CD1c-positive myeloid dendritic cell (primary cell): ENCODE results near the gene CDCA8.

Experiments used
- DNase-seq: peaks from one replicate; pipeline ENCODE4 v3.0.0-alpha.2; 2016; ENCODE audit errors: extremely low spot score

CDCA8 gene

GRCh38 chr1:37692078-37692833, at the start of gene CDCA8:
TSS of gene CDCA8 (plus strand) at chr1:37692516. CDS start at chr1:37692691, 175 bp downstream.
- peak; percentile 98 for DNase-seq

DNA sequence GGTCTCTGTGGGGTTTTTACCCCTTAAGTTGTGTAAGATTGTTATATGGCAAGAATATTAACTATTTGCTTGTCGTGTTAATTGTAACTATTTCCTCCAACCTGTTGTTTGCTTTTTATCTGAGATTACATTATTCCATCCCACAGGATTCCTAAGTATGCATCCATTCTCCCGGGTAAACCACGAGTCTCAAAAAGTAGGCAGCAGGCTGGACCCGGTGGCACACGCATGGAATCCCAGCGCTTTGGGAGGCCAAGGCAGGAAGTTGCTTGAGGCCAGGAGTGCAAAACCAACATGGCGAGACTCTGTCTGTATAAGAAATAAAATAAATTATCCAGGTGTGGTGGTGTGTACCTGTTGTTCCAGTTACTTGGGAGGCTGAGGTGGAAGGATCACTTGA, 45.0 kb upstream of the CDCA8 start:
- no peak for DNase-seq

DNA sequence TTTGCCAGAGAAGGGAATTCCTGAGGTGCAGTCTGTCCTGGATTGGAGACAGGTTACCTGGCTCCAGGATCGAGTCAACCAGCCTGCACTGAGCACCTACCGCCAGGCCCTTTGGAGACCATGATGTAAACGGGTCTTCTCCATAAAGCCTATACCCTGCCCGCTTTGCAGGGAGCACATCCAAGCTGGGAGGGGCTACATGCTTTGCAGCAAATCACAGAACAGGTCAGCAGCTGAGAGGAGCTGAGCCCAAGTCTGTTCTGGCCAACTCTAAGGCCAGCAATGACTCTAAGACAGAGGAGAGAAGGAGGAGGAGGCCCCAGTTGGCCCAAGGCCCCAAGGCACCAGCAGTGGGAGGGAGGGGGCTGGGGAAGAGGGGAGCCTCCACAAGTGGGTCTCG, 42.1 kb upstream of the CDCA8 start:
- DNase-seq: no peak

DNA sequence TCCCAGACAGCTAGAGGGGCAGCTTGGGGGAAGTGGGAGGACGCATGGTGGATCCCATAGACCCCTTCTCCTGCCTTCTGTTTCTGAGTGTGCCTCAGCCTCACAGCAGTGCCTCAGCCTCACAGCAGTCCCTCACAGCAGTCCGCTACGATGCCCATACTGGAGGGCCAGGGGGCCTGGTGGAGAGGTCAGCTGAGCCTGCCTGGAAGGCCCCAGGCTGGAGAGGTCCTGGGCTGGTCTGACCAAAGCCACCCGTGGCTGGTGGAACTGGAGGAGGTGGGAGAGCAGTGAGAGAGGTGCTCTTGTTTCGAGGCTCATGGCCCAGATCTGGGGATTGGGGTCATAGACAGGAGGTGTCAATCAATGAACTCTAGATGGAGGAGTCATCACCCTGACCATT, 41.6 kb upstream of the CDCA8 start:
- no peak for DNase-seq

DNA sequence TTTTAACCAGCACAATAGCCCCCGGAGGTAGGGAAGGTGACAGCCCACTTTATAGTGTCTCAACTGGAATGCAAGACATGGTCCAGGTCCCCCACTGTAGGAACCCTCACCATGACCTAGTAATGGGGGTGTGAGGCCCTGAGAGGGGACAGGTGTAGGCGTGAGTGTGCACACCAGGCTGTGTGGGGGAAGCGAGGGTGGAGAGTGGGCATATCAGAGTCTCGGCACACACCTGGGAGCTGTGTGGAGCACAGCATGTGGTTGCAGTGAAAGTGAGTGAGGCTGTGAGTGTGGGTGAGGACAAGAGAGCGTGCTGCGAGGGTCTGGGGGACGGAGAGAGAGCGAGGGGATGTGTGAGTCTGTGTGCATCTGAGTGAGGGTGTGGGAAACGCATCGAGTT, 40.5 kb upstream of the CDCA8 start:
- no peak for DNase-seq

GRCh38 chr1:37652976-37653375, 39.3 kb upstream of the CDCA8 start:
- no peak for DNase-seq

GRCh38 chr1:37653906-37654305, 38.4 kb upstream of the CDCA8 start:
- no peak for DNase-seq

DNA sequence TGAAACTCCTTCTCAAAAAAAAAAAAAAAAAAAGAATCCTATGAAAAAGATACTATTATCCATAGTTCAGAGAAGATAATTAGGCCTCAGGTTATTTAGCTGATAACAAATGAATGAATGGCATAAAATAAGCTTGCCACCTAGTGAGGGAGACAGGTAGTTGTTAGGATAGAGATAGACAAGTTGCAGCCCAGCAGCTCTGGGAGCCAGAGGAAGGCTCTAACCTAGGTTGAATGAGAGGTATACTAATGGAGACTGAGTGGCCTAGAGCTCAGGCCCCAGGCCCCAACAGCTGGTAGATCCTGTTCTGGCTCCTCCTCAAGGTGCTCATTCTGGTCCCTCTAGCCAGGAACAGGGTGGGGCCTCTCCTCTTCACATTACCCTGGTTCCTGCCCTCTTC, 37.0 kb upstream of the CDCA8 start:
- DNase-seq: no peak

- no peak for DNase-seq
Measured at GRCh38 chr1:37656026-37656425, 36.3 kb upstream of the CDCA8 start.

GRCh38 chr1:37656881-37657280, 35.4 kb upstream of the CDCA8 start:
- DNase-seq: no peak

- no peak for DNase-seq
Measured at GRCh38 chr1:37657620-37658412, 34.5 kb upstream of the CDCA8 start.

GRCh38 chr1:37658486-37658885, 33.8 kb upstream of the CDCA8 start:
- no peak for DNase-seq

GRCh38 chr1:37660664-37661063, 31.7 kb upstream of the CDCA8 start:
- DNase-seq: no peak

DNA sequence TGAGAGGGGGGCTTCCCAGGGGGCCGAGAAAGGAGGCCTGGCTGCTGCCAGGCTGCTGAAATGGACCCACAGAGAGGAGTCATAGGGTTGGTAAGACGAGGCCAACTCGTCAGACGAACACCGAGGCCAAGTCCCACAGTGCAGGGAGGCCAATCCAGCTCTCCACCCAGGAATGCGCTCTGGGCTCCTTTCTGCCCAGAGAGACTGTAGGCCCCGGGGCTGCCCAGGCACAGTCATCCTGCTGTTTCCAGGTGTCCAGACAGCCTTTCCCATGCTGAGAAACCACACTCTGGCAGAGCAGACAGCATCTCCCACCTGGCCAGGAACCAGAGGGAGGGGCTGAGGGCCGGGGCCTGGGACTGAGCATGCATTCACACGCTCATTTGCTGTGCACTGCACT, 30.9 kb upstream of the CDCA8 start:
- DNase-seq: no peak

DNA sequence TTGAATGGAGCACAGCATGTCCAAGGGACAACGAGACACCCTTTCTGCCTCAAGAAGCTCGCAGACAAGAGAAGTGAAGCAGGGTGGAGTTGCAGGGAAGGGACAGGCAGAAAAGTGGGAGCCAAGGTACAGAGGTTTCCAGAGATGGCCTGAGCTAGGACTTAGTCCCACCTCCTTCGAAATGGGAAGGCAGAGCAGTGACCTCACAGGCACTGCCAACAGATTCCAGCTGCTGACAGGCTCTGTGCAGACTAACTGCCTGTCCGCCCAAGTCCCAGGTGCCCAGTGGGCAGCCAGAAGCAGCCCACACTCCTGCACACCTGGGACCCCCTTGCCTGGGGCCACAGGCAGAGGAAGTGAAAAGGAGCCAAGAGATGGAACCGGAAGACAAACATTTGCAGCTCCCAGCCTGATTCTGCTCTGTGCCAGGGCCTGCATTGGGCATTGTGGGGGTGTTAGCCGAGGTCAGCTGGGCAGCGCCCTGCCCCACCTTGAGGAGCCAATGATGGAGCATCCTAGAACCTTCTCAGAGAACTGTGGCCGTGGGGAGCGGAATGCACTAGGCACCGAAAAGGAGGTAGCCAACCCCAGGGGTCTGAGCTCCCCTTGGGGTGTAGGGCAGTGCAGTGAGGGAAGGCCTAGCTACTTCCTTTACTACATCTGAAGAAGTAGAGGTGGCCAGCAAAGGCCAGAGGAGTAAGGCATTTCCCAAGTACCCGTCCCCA, 30.1 kb upstream of the CDCA8 start:
- no peak for DNase-seq

GRCh38 chr1:37663426-37664000, 28.8 kb upstream of the CDCA8 start:
- no peak for DNase-seq

GRCh38 chr1:37666241-37666867, 26.0 kb upstream of the CDCA8 start:
- no peak for DNase-seq

DNA sequence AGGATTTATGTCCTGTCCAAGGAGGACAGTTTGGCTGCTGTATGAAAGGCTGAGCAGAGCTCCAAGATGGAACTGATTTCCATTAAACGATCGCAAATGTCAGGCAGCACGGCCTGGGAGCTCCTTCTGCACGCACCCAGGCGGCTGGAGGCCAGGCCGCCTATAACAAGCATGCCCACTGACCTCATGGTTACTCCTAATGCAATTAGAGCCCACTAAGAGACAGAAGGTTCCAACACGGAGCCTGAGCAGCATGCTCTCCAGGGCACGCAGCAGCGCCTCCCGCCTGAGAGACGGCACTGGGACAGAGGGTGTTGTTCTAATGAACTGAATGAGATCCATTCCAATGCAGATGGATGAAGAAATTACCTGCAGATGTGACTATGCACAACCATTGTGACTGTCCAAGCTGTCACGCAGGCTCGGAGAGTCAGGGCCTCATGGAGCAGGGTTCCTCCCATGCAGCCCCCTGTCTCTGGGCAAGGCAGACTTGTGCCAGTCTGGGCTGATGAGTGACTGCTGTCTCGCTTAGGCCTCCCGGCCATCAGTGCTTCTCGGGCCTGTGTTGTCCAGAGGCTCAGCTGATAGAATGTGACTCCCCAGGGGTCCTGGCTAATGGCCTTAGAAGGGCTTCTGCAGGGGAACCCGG, 25.2 kb upstream of the CDCA8 start:
- no peak for DNase-seq

DNA sequence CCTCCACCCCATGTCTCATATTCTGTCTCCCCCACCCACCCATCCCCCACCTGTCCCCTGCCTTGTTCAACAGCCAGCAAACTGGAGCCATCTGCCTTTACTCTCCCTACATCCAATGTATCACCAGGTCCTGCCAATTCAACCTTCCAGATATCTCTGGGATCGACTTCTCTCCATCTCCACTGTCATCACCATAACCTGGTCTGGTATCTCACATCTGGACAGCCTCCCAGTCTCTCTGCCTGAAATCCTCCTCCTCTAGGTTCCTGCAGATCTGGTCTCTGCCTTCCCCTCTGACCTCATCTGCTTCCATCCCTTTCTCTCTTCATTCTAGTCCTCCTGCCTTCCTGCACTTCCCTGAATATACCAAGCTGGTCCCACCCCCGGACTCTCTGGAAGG, 22.2 kb upstream of the CDCA8 start:
- no peak for DNase-seq

DNA sequence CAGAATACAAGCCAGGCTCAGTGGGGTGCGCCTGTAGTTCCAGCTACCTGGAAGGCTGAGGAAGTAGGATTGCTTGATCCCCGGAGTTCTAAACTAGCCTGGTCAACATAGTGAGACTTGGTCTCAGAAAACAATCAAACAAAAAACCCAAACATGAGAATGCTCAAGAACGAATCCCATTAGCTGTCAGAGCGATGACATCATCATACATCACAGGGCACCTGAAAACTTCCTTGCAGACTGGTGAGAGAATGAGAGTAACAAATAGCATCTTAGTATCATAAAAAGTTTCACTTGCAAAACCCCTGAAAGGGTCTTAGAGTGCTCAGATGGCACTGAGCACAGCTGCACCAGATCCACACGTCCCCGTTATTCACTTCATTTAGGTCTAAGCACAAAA, 21.1 kb upstream of the CDCA8 start:
- DNase-seq: no peak

DNA sequence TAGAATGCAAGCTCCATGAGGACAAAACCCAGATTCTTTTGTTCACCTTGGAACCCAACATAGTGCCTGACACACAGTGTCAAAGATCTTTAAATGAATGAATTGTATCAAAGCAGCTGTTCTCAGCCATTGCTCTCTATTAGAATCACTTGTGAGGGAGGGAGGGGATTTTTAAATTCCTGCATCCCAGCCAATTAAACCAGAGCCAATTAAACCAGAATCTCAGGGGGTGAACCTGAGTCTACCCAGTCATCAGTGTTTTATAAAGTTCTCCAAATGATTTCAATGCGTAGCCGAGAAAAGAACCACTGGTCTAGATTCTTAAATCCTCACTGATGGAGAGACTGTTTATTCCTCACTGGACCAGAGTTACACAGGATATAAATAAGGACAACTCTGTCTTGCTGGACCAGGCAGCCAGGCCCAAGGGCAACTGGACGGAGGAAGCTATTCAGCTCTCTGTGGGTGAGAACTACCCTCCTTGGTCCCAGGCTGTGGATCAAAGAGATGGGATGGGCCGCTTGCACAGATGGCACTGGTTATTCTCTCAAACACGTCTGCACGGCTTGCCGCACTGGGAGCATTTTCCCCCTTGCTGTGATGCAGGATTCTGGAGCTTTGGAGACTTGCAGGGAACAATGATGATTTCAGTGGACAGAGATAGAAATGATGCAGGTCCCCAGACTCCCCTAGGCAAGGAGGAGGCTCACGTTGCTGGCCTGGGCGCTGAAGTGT, 20.0 kb upstream of the CDCA8 start:
- no peak for DNase-seq
